ENCODE measurements around the gene DIAPH3. TPM values are rescaled to one million over a fixed set of nuclear protein-coding genes. Genes with fewer than 3 reads are reported as not detected.

The DIAPH3 gene
- total RNA-seq, 1 donor: 0.54 TPM

GRCh38 chr13:59686798-59687394 lies 476.8 kb downstream of the DIAPH3 start:
- DNase-seq (ENCODE audit: low read depth in 2 of 3, low spot score in 2 of 3): no peak

GRCh38 chr13:59684105-59684504 lies 479.6 kb downstream of the DIAPH3 start:
- DNase-seq (ENCODE audit: low read depth in 2 of 3, low spot score in 2 of 3): no peak

DNA sequence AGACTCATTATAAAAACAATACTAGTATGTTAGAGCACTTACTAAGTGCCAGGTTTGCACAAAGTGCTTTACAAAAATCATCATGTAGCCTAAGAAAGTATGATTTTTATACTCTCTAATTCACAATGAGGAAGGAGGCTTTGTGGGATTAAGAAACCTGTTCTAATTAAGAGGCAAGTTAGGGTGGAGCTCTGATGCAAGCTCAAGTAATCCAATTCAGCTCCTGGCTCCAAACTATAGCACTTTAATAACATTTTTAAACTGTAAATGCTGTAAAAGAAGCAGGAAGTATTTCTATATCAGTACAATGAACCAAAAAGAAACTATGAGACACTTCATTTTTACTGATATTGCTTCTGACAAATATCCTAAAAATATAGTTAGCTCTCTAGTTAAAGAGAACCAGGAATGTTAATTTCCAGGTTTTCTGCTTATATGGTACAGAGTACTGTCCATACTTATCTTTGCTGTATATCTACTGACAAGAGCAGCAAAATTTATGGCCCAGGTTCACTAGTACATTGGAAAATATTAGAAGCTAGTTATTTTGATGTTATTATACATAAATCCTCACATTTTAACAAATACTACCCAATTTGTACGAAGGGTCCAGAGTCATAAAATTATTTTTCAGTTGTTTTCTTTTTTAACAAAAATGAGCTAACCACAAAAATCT lies 482.0 kb downstream of the DIAPH3 start:
- no peak for DNase-seq (ENCODE audit: low read depth in 2 of 3, low spot score in 2 of 3)

DNA sequence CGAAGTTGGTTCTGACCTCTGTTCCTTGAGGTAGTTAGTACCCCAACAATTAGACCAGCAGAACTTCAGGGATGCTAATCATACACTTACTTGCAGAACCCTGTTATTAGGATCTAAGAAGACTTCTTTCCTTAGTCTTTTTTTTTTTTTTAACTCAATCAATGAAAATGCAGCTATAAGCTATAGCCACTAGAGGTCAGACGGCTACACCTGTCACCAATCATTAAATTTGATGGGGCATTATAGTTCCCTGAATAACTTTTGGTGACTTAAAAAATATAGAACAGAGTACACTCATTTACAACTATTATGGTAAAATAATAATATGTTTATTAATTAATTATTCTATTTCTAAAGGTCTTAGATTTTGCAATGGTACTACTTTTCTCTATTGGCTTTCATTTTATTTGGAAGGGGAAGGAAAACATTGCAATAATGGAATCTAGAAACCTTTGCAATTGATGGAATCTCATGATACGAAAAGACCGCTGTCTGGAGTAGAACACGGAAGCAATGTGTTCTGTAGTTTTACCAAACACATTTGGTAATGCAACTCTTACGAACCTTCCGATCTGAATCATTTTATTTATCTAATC lies 483.2 kb downstream of the DIAPH3 start:
- peak in 2 of 3 donors; percentile 11 to 55 for DNase-seq (ENCODE audit: low read depth in 2 of 3, low spot score in 2 of 3)

DNA sequence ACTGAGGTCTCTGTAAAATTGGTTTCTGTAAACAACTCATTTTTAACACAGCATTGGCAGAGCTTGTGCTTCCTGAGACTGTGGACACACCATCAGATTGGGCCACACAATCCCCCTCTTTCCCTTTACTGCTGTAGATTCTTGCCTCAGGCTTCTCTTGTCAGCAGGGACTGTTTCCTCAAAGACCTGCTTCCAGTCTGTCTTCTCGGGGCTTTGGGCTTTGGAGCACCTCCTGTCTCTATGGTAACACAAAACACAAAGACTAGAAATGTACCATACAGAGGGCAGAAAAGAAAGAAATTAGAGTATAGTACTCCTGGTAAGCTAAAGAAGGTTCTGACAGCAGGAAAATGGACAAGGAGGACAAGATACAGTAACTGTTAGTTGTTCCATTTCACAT lies 484.5 kb downstream of the DIAPH3 start:
- DNase-seq (ENCODE audit: low read depth in 2 of 3, low spot score in 2 of 3): no peak

- peak in 2 of 3 donors; percentile 47 to 78 for DNase-seq (ENCODE audit: low read depth in 2 of 3, low spot score in 2 of 3)
Measured at GRCh38 chr13:59677966-59678814, 485.5 kb downstream of the DIAPH3 start.

DNA sequence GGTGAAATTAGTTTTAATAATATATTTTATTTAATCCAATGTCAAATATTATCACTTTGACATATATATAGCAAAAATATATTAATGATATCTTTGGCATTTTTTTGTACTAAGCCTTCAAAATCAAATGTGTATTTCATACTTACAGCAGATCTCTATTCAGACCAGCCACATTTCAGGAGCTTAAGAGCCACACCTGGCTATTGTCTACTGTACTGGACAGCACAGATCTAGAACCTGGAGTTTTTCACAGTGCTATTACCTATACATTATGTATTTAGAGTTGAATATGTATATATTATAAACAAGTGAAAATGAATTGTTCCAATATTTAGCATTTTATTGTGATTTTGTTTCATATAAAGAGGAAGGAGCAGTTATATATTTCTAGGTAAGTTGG lies 486.3 kb downstream of the DIAPH3 start:
- DNase-seq (ENCODE audit: low read depth in 2 of 3, low spot score in 2 of 3): no peak

GRCh38 chr13:59674616-59675015 lies 489.1 kb downstream of the DIAPH3 start:
- no peak for DNase-seq (ENCODE audit: low read depth in 2 of 3, low spot score in 2 of 3)

DNA sequence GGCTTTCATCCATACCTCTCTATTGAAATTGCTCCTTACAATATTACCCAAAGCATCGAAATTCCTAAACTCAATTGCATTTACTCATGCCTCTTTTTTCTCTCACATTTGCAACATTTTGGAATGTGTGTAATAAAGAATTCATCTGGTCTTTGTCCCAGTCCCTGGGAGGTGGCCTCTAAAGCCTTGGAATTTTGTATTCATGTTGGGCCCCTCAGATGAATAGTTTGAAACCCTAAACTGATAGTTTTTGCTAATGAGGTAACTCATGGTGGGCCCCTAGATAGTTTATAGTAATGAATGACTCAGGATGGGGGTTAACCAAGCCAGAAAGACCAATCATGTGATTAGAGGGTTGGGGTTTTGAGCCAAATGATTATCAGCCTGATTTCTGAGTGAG lies 490.4 kb downstream of the DIAPH3 start:
- DNase-seq (ENCODE audit: low read depth in 2 of 3, low spot score in 2 of 3): no peak

DNA sequence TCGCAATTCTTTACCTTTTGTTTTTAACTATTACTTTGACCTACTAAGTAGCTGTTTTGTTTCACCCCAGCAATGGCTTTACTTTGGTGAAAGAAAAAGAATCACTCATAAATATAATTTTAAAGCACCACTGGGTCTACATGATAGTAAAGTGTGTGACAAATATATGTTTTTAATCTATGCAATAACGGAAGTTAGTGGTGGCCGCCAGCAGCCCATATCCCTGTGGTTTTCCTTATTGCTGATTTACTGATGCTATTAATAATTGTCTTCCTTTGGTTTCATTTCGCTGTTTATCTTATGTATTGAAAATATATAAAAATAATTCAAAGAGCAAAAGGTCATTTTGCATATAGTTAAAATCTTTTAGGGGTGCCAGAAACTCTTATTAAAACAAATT lies 491.3 kb downstream of the DIAPH3 start:
- no peak for DNase-seq (ENCODE audit: low read depth in 2 of 3, low spot score in 2 of 3)

- no peak for DNase-seq (ENCODE audit: low read depth in 2 of 3, low spot score in 2 of 3)
Measured at GRCh38 chr13:59671881-59672280, 491.8 kb downstream of the DIAPH3 start.

GRCh38 chr13:59666504-59666903 lies 497.2 kb downstream of the DIAPH3 start:
- DNase-seq (ENCODE audit: low read depth in 2 of 3, low spot score in 2 of 3): peak in 1 of 3 donors; percentile 33

GRCh38 chr13:59665732-59666131 lies 498.0 kb downstream of the DIAPH3 start:
- DNase-seq (ENCODE audit: low read depth in 2 of 3, low spot score in 2 of 3): no peak

DNA sequence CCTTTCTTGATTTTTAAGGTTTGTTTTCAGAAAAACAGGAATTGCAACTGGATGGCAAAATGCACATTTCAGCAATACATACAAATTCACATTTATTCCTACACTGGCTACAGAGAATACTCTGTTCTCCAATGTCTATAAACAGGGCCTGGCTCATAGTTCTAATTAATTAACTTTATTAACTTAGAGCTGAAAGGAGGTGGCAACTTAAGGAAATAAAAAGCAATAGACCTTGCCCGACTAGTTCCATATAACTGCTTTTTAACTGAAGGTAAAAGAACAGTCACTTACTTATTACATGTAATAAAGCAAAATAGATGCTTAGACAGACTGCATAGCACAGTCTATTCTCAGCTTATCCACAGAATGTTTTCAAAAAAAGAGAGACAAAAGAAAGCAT lies 498.5 kb downstream of the DIAPH3 start:
- DNase-seq (ENCODE audit: low read depth in 2 of 3, low spot score in 2 of 3): no peak

DNA sequence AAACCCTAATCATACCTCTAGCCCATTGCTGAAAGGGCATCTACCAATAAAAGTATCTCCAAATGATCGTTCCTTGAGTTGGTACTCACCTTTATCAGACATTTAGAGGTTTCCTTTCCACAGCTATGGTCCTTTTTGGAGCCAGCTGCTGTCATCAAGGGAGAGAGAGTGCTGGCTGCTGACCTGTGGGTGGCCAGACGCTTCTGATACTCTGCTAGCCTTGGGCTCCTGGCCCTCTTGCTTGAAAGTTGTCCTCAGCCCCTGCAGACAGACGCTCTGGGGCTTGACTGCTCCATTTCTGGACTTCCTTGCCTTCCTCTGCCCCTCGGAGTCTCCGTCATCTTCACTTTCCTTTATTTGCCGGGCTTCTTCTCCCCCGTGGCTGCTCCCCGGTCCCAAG lies 499.1 kb downstream of the DIAPH3 start:
- DNase-seq (ENCODE audit: low read depth in 2 of 3, low spot score in 2 of 3): no peak

DNA sequence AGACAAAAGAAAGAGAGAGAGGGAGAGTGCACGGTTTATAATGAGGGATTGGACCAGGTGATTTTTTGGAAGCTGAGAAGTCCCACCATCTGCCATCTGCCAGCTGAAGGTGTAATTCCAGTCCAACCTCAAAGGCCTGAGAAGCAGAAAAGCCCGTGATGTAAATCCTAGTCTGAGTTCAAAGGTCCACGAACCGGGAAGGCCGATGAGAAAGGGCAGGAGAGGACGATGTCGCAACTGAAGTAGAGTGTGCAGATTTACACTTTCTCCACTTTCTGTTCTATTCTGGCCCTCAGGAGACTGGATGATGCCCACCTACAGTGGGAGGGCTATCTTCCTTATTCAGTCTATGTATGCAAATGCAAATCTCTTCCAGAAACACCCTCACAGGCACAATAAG lies 500.0 kb downstream of the DIAPH3 start:
- DNase-seq (ENCODE audit: low read depth in 2 of 3, low spot score in 2 of 3): no peak

- no peak for DNase-seq (ENCODE audit: low read depth in 2 of 3, low spot score in 2 of 3)
Measured at GRCh38 chr13:59660582-59660981, 503.1 kb downstream of the DIAPH3 start.

GRCh38 chr13:59659981-59660380 lies 503.7 kb downstream of the DIAPH3 start:
- DNase-seq (ENCODE audit: low read depth in 2 of 3, low spot score in 2 of 3): no peak

GRCh38 chr13:59658738-59659330 lies 504.9 kb downstream of the DIAPH3 start:
- no peak for DNase-seq (ENCODE audit: low read depth in 2 of 3, low spot score in 2 of 3)

DNA sequence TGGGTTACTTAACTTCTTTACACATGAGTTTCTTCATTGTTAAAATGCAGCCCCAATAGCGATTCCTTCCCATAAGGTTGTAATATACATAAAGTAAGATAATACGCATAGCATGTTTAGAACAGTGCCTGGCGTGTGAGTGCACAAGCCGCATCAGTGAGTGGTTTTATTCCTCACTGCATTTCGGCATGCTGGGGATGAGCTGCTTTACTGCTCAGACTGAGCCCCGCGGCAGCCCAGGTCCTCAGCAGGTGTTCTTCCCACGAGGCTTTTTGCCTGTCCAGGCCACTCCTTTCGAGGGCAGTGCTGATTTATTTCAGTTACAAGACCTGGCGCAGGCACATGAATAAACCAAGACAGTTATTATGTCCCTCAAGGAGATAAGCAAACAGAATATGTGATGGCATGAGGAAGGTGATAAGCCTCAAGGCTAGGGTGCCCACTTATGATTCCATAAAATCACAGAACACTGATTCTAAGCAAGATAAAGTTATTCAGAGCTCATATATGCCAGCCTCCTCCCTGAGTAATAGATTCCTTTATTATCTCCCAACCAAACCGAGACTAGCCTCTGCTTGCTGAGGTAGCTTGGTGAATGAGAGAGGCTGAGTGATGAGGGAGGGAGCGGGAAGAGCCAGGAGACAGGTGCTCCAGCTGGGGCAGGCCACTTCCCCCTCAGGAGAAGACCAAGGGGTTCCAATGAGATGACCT lies 505.5 kb downstream of the DIAPH3 start:
- no peak for DNase-seq (ENCODE audit: low read depth in 2 of 3, low spot score in 2 of 3)
